Neuron (in vitro differentiated cells): ENCODE results near the gene GREB1.

Source experiments
- H2AFZ ChIP-seq: one replicate; pipeline ENCODE4 v1.6.1; 2013; ENCODE audit warnings: low read depth, mild to moderate bottlenecking, inconsistent platforms, low read length, moderate library complexity
- H3K27me3 ChIP-seq: one replicate; pipeline ENCODE4 v1.6.1; 2013; ENCODE audit warnings: low read length; ENCODE audit not compliant: insufficient read depth
- H3K36me3 ChIP-seq: one replicate; pipeline ENCODE4 v1.6.1; 2013; ENCODE audit warnings: low read length; ENCODE audit not compliant: insufficient read depth
- H3K4me1 ChIP-seq: one replicate; pipeline ENCODE4 v1.6.1; 2013; ENCODE audit warnings: low read length; ENCODE audit not compliant: insufficient read depth
- H3K4me3 ChIP-seq: 2 replicates; pipeline ENCODE4 v1.5.1; 2013; ENCODE audit warnings: mild to moderate bottlenecking, low read length, moderate library complexity
- H3K9me3 ChIP-seq: one replicate; pipeline ENCODE4 v1.6.1; 2013; ENCODE audit warnings: low read length

Gene GREB1

DNA sequence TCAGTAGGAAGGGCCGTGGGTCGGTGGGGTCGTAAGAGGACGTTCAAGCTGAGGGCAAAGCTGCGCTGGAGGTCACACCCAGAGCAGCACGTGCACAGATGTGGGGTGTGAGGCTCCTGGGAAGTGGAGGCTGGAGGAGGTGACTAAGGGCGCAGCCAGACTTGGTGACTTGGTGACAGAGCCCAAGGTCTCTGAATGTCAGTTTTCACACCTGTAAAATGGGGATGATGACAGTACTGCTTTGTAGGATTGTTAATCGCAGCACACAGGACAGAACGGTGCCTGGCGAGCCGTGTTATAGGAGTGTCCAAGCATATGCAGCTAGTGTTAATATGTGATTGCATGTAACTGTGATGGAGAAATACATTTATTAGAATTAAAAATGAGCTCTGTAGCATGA lies 95.4 kb downstream of the GREB1 start:
- H3K4me3 ChIP-seq = no peak overlapping the region
- peaks cover 9% of the 10 kb centered on the region for H3K9me3 ChIP-seq
- H3K27me3 ChIP-seq = no peaks in the 10 kb centered on the region
- H3K4me1 ChIP-seq = no peaks in the 10 kb centered on the region
- H3K36me3 ChIP-seq = peaks cover 90% of the 10 kb centered on the region
- no peak overlapping the region for H2AFZ ChIP-seq

DNA sequence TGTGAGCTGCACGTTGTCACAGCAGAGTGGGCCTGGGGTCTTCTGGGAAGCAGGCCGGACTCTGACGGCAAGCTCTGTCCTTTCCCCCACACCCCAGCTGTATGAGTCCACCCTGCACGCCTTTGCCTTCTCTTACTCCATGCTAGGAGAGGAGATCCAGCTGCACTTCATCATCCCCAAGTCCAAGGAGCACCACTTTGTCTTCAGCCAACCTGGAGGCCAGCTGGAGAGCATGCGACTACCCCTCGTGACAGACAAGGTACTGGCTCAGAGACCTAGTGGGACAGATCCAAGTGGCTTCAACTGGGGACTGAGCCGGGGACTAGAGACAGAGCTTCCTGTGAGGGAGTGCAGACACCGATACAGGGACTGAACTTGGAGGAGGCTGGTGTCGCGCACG lies 96.0 kb downstream of the GREB1 start:
- H3K4me1 ChIP-seq = no peaks in the 10 kb centered on the region
- H3K27me3 ChIP-seq = no peaks in the 10 kb centered on the region
- peaks cover 91% of the 10 kb centered on the region for H3K36me3 ChIP-seq
- no peak overlapping the region for H3K4me3 ChIP-seq
- peaks cover 9% of the 10 kb centered on the region for H3K9me3 ChIP-seq
- H2AFZ ChIP-seq = no peak overlapping the region

DNA sequence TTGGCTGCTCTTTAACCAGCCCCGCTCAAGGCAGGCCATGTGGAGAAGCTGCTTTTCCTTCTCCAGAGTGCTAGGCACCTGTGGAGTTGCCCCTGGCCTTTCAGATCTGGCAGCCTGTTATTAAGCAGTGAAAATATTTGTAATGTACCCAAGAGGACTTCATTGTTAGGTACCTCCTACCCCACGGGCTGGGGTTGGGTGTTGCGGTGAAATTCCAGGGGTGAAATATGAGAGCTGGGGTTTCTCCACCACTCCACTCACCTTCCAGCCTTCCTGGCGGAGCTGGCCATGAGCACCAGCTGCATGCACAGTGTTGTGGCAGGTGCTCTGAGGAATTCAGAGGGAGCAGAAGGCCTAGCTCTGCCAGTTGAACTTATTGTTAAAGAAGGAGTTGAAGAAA lies 97.0 kb downstream of the GREB1 start:
- Histone ChIP-seq H3K9me3 (peaks cover 9% of the 10 kb centered on the region), H3K4me3 (no peak overlapping the region), H3K4me1 (no peaks in the 10 kb centered on the region), H3K27me3 (no peaks in the 10 kb centered on the region), H3K36me3 (peaks cover 91% of the 10 kb centered on the region), H2AFZ (no peak overlapping the region)

DNA sequence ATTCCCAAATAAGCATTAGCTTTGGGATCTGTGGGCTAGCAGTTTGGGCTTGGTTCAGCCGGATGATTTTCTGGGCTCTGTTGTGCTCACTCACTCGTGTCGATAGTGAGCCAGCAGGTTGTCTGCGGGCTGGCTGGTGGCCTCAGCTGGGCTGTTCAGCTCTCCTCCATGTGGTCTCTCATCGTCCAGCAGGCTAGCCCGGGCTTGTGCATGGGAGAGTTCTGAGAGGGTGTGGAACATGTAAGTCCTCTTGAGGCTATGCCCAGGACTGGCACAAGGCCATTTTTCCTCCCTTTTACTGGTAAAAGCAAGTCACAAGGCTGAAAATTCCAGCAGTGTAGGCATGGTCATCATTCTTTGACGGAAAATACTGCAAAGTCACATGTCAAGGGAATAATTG lies 97.6 kb downstream of the GREB1 start:
- H3K27me3 ChIP-seq = no peaks in the 10 kb centered on the region
- H3K4me3 ChIP-seq = no peak overlapping the region
- no peak overlapping the region for H2AFZ ChIP-seq
- H3K9me3 ChIP-seq = peaks cover 8% of the 10 kb centered on the region
- no peaks in the 10 kb centered on the region for H3K4me1 ChIP-seq
- peaks cover 91% of the 10 kb centered on the region for H3K36me3 ChIP-seq

DNA sequence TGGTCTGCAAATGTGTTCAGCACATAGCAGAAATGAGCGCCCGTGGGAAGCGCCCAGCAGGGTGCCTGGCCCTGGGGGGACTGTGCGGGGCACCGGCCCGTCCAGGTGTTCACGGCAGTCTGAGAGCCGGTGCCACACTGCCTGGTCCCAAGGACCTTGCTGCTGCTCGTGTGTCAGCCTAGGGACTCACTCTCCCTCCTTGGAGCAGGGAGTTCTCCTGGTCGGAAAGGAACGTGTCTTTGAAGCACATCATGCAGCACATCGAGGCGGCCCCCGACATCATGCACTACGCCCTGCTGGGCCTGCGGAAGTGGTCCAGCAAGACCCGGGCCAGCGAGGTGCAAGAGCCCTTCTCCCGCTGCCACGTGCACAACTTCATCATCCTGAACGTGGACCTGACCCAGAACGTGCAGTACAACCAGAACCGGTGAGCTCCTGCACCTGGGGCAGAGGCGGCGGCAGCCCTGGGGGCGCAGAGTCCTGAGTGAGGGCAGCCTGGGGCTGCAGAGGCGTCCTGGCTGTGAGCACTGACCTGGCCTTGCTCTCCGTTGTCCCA lies 100.2 kb downstream of the GREB1 start:
- Histone ChIP-seq H3K36me3 (peaks cover 85% of the 10 kb centered on the region), H2AFZ (no peak overlapping the region), H3K27me3 (no peaks in the 10 kb centered on the region), H3K4me3 (no peak overlapping the region), H3K4me1 (no peaks in the 10 kb centered on the region), H3K9me3 (no peaks in the 10 kb centered on the region)

DNA sequence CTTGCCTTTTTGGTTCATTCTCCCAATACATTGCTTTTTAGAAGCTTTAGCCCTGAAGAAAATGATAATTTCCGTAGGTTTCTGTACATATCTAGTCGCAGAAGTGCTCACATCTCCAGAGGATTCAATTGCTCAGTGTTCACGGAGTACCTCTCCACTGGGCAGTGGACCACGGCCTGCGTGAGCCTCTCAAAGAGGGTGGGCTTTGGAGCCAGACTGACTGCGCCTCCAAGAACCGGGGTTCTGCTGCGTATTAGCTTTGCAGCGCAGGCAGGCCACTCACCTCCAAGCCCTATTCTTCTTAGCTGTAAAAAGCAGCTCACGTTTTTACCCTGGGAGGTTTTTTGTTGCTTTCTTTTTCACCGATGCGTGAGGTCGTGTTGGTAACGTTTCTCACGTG lies 100.7 kb downstream of the GREB1 start:
- H3K9me3 ChIP-seq = no peaks in the 10 kb centered on the region
- H3K27me3 ChIP-seq = no peaks in the 10 kb centered on the region
- peaks cover 83% of the 10 kb centered on the region for H3K36me3 ChIP-seq
- no peak overlapping the region for H3K4me3 ChIP-seq
- H3K4me1 ChIP-seq = no peaks in the 10 kb centered on the region
- no peak overlapping the region for H2AFZ ChIP-seq

DNA sequence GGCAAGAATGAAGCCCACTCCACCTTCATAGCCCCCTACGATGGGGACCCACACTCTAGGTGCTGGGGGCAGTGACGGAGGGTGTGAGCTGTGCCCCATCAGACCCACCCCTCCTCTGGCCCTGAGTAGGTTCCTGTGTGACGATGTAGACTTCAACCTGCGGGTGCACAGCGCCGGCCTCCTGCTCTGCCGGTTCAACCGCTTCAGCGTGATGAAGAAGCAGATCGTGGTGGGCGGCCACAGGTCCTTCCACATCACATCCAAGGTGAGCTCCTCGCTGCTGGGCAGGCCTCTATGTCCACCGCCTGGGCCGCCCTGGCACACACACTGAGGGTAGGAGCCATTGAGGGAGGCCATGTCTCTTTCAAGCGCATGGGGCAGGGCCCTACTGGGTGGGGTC lies 101.3 kb downstream of the GREB1 start:
- Histone ChIP-seq H3K27me3 (no peaks in the 10 kb centered on the region), H2AFZ (no peak overlapping the region), H3K4me3 (no peak overlapping the region), H3K4me1 (no peaks in the 10 kb centered on the region), H3K36me3 (peaks cover 83% of the 10 kb centered on the region), H3K9me3 (no peaks in the 10 kb centered on the region)

DNA sequence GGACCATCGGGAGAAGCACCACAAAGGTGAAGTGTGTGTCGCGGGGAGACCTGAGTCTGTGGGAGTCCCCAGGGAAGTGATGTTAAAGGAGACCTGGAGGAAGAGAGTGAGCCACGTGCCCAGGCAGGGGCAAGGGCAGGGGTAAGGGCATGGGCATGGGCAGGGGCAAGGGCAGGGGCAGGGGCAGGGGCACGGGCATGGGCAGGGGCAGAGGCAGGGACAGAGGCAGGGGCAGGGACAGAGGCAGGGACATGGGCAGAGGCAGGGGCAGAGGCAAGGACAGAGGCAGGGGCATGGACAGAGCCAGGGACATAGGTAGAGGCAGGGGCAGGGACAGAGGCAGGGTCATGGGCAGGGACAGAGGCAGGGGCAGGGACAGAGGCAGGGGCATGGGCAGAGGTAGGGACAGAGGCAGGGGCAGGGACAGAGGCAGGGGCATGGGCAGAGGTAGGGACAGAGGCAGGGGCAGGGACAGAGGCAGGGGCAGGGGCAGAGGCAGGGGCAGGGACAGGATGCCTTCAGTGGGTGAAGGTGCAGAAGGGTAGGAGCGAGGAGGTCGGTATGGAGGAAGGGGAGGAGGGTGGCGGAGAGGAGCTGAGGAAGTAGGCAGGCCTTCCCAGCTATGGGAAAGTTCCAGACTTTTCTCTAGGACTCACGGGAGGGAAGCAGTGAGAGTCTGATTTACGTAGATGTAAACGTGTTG lies 102.9 kb downstream of the GREB1 start:
- Histone ChIP-seq H3K27me3 (no peaks in the 10 kb centered on the region), H2AFZ (no peak overlapping the region), H3K9me3 (no peaks in the 10 kb centered on the region), H3K36me3 (peaks cover 80% of the 10 kb centered on the region), H3K4me3 (no peak overlapping the region), H3K4me1 (no peaks in the 10 kb centered on the region)

DNA sequence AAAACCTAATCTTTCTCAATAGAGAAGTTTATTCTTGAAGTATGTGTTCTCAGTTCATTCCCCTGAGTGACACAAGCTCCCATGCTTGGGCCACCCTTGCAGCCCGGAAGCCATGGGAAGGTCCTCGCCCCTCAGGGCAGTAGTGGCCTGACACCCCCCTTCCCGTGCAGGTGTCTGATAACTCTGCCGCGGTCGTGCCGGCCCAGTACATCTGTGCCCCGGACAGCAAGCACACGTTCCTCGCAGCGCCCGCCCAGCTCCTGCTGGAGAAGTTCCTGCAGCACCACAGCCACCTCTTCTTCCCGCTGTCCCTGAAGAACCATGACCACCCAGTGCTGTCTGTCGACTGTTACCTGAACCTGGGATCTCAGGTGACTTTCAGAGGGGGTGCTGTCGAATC lies 103.7 kb downstream of the GREB1 start:
- Histone ChIP-seq H3K27me3 (no peaks in the 10 kb centered on the region), H3K4me3 (no peak overlapping the region), H3K4me1 (no peaks in the 10 kb centered on the region), H2AFZ (no peak overlapping the region), H3K36me3 (peaks cover 77% of the 10 kb centered on the region), H3K9me3 (no peaks in the 10 kb centered on the region)

DNA sequence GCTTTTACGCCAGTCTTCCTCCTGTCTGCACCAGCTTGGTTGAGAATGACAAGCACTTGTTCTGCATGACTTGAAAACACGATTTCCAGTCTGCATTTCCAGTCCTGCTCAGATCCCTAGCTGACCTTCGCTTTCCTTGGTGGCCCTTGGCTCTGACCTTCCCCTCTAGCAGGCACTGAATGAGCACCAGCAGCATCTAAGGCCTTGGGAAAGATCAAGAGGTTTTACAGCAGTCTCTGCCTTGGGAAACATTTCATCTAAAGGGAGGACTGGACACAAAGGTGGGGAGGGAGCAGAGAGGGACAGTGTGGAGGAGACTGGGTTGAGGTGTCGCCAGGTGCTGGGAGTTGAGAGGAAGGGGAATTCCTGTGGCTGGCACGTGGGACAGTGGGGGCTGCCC lies 105.7 kb downstream of the GREB1 start:
- no peak overlapping the region for H2AFZ ChIP-seq

DNA sequence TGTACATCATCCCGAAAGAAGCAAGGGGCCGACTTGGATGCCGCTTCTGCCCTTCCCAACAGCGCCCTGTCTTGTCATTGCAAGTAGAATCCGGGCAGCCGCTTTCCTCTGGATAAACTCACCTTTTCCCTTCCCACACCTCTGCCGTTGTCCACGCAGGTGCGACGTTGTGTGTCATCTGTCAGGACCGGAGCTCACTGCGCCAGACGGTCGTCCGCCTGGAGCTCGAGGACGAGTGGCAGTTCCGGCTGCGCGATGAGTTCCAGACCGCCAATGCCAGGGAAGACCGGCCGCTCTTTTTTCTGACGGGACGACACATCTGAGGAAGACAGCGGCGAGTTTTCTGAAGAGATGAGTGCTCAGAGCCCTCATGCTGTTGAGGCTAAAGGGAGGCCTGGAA lies 106.3 kb downstream of the GREB1 start:
- H2AFZ ChIP-seq = no peak overlapping the region
- no peaks in the 10 kb centered on the region for H3K4me1 ChIP-seq
- H3K36me3 ChIP-seq = peaks cover 74% of the 10 kb centered on the region
- H3K27me3 ChIP-seq = no peaks in the 10 kb centered on the region
- peaks cover 2% of the 10 kb centered on the region for H3K9me3 ChIP-seq
- no peak overlapping the region for H3K4me3 ChIP-seq

More for the DNA sequence above, 105.7 kb downstream of the GREB1 start:
- no peaks in the 10 kb centered on the region for H3K4me1 ChIP-seq
- no peak overlapping the region for H3K4me3 ChIP-seq
- H3K27me3 ChIP-seq = no peaks in the 10 kb centered on the region
- peaks cover 2% of the 10 kb centered on the region for H3K9me3 ChIP-seq
- peaks cover 80% of the 10 kb centered on the region for H3K36me3 ChIP-seq

DNA sequence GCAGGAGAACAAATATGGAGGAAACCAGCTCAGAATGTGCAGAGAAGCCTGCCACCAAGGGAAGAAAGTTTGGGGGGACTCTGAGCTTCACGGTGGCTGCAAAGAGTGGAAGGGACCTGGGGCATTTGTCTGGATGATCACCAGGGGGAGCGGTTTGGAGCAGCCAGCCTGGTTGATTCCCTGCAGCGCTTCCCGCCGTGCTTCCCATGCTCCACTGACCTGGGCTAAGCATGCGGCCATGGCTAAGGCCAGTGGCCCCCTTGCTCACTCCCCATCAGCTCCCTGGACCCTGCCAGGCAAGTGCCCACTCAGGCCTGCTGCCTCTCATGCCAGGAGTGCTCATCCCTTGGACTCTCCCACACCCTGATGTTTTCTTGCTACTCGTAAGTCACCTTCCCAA lies 109.1 kb downstream of the GREB1 start:
- Histone ChIP-seq H3K9me3 (peaks cover 2% of the 10 kb centered on the region), H3K4me1 (no peaks in the 10 kb centered on the region), H2AFZ (no peak overlapping the region), H3K27me3 (no peaks in the 10 kb centered on the region), H3K36me3 (peaks cover 52% of the 10 kb centered on the region), H3K4me3 (no peak overlapping the region)

DNA sequence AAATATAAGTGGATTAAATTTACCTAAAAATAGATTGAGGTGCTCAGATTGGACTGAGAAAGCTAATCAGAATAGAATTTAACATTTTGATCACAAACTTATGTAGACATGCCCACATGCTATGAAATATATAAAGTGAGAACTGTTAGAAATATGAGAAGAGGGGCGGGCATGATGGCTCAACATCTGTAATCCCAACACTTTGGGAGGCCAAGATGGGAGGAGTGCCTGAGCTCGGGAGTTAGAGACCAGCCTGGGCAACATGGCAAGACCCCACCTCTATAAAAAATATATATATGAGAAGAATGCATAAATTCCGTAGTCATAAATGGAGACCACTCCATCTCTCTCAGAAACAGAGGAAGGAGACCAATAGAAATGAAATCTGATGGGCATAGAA lies 110.4 kb downstream of the GREB1 start:
- no peak overlapping the region for H3K4me3 ChIP-seq
- H3K4me1 ChIP-seq = no peaks in the 10 kb centered on the region
- peaks cover 2% of the 10 kb centered on the region for H3K9me3 ChIP-seq
- H3K27me3 ChIP-seq = no peaks in the 10 kb centered on the region
- H3K36me3 ChIP-seq = peaks cover 45% of the 10 kb centered on the region
- no peak overlapping the region for H2AFZ ChIP-seq

DNA sequence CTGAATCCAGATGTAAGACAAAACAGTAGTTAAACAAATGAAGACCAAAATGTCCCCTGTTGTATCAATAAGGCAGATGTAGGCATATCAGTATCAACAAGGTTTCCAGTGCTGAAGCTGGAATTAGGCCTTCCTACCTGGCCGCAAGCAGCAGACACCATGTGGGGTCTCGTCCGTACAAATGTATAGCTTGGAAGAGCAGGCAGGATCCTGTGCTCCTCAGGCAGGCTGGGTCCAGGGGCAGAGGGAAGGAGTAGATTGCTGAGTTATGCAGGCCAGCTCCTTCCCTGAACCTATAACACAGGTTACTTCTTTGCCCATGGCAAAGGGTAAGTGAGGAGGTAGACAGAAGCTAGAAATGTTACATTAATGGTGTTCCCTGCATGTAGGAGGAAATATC lies 112.7 kb downstream of the GREB1 start:
- no peak overlapping the region for H3K4me3 ChIP-seq
- H2AFZ ChIP-seq = no peak overlapping the region
- H3K27me3 ChIP-seq = no peaks in the 10 kb centered on the region
- peaks cover 2% of the 10 kb centered on the region for H3K9me3 ChIP-seq
- peaks cover 25% of the 10 kb centered on the region for H3K36me3 ChIP-seq
- no peaks in the 10 kb centered on the region for H3K4me1 ChIP-seq
